DLD1 (cell line): ENCODE results near the gene WWC1.

Experiments
- in situ Hi-C: cut with HindIII; loops from 2 replicates; pipeline ENCODE4 v1.10.0; 2017; ENCODE audit warnings: low sequenced_read_pairs

Gene WWC1

GRCh38 chr5:168327994-168328393, 36.5 kb downstream of the WWC1 start:
- in situ Hi-C loops, result loop anchor here (10.0 kb wide), 1 partner anchor 53 kb away; no protein-coding TSS in a partner anchor

GRCh38 chr5:168328814-168329213, 37.4 kb downstream of the WWC1 start:
- in situ Hi-C loops, result loop anchor here (10.0 kb wide), 1 partner anchor 54 kb away; no protein-coding TSS in a partner anchor

- in situ Hi-C loops, result loop anchor here (10.0 kb wide), 1 partner anchor 55 kb away; no protein-coding TSS in a partner anchor
Measured at GRCh38 chr5:168329302-168329701, 37.9 kb downstream of the WWC1 start.

GRCh38 chr5:168332042-168332441, 40.6 kb downstream of the WWC1 start:
- in situ Hi-C loops, result no loop called here

- in situ Hi-C loops, result no loop called here
Measured at GRCh38 chr5:168334280-168334679, 42.8 kb downstream of the WWC1 start.

- in situ Hi-C loops, result no loop called here
Measured at GRCh38 chr5:168334695-168335094, 43.2 kb downstream of the WWC1 start.

- in situ Hi-C loops, result no loop called here
Measured at GRCh38 chr5:168337361-168337760, 45.9 kb downstream of the WWC1 start.

- in situ Hi-C loops, result no loop called here
Measured at GRCh38 chr5:168339109-168339771, 47.8 kb downstream of the WWC1 start.

GRCh38 chr5:168339772-168340140, 48.3 kb downstream of the WWC1 start:
- in situ Hi-C loops, result loop anchor here (5.0 kb wide), 1 partner anchor 73 kb away; no protein-coding TSS in a partner anchor

- in situ Hi-C loops, result loop anchor here (5.0 kb wide), 1 partner anchor 72 kb away; no protein-coding TSS in a partner anchor
Measured at GRCh38 chr5:168340487-168340886, 49.0 kb downstream of the WWC1 start.

GRCh38 chr5:168341178-168341577, 49.7 kb downstream of the WWC1 start:
- in situ Hi-C loops, result loop anchor here (5.0 kb wide), 1 partner anchor 71 kb away; no protein-coding TSS in a partner anchor

- in situ Hi-C loops, result loop anchor here (5.0 kb wide), 1 partner anchor 70 kb away; no protein-coding TSS in a partner anchor
Measured at GRCh38 chr5:168342151-168342825, 50.8 kb downstream of the WWC1 start.

- in situ Hi-C loops, result loop anchor here (5.0 kb wide), 1 partner anchor 69 kb away; no protein-coding TSS in a partner anchor
Measured at GRCh38 chr5:168342985-168343384, 51.5 kb downstream of the WWC1 start.

GRCh38 chr5:168346417-168346816, 55.0 kb downstream of the WWC1 start:
- in situ Hi-C loops, result no loop called here

- in situ Hi-C loops, result no loop called here
Measured at GRCh38 chr5:168347368-168348083, 56.1 kb downstream of the WWC1 start.

GRCh38 chr5:168348084-168348414, 56.6 kb downstream of the WWC1 start:
- in situ Hi-C loops, result no loop called here

GRCh38 chr5:168350315-168350714, 58.9 kb downstream of the WWC1 start:
- in situ Hi-C loops, result no loop called here

- in situ Hi-C loops, result no loop called here
Measured at GRCh38 chr5:168353216-168353957, 61.9 kb downstream of the WWC1 start.

GRCh38 chr5:168354397-168354796, 63.0 kb downstream of the WWC1 start:
- in situ Hi-C loops, result no loop called here

GRCh38 chr5:168356171-168356570, 64.7 kb downstream of the WWC1 start:
- in situ Hi-C loops, result no loop called here

- in situ Hi-C loops, result no loop called here
Measured at GRCh38 chr5:168356592-168356991, 65.1 kb downstream of the WWC1 start.
